GM23338 (cell line): ENCODE data around the gene CA12. TPM values are rescaled to one million over a fixed set of nuclear protein-coding genes. Genes with fewer than 3 reads are reported as not detected.

Experiments
- ATAC-seq: fragments of 200-7000 bp; cut with Tn5 transposase; 3 replicates; pipeline ENCODE4 v1.9.1; 2020
- DNase-seq: peaks from one replicate; pipeline ENCODE4 v3.0.0-alpha.2; 2015; ENCODE audit warnings: low spot score
- H2AFZ ChIP-seq: fragments of 200-600 bp; sonication (generic); 2 replicates; pipeline ENCODE4 v1.8.0; 2016; ENCODE audit warnings: antibody characterized with exemption, mild to moderate bottlenecking, moderate library complexity
- H3F3A ChIP-seq: fragments of 200-600 bp; sonication (generic); replicated peaks from 2 replicates; pipeline ENCODE4 v1.8.0; 2017; ENCODE audit warnings: antibody characterized with exemption, mixed run types, low read depth
- H3K27ac ChIP-seq: fragments of 200-600 bp; sonication (generic); 2 replicates; pipeline ENCODE4 v1.6.1; 2016; ENCODE audit warnings: low read depth
- H3K27me3 ChIP-seq: fragments of 200-600 bp; sonication (generic); 2 replicates; pipeline ENCODE4 v1.8.0; 2016; ENCODE audit warnings: mild to moderate bottlenecking, mixed run types, moderate library complexity; ENCODE audit not compliant: insufficient read depth
- H3K36me3 ChIP-seq: fragments of 200-600 bp; sonication (generic); 2 replicates; pipeline ENCODE4 v1.8.0; 2016; ENCODE audit warnings: mild to moderate bottlenecking; ENCODE audit not compliant: insufficient read depth
- H3K4me1 ChIP-seq: fragments of 200-600 bp; sonication (generic); 2 replicates; pipeline ENCODE4 v1.8.0; 2016; ENCODE audit warnings: mild to moderate bottlenecking, moderate library complexity; ENCODE audit not compliant: insufficient read depth
- H3K4me2 ChIP-seq: fragments of 200-600 bp; sonication (generic); 2 replicates; pipeline ENCODE4 v1.7.1; 2017; ENCODE audit warnings: mixed run types
- H3K4me3 ChIP-seq: fragments of 200-600 bp; sonication (generic); 2 replicates; pipeline ENCODE4 v1.6.1; 2016; ENCODE audit warnings: mixed run types
- H3K79me2 ChIP-seq: fragments of 200-600 bp; sonication (generic); replicated peaks from 2 replicates; pipeline ENCODE4 v1.8.0; 2017; ENCODE audit warnings: mild to moderate bottlenecking; ENCODE audit not compliant: insufficient read depth
- H3K9me2 ChIP-seq: fragments of 200-600 bp; sonication (generic); 2 replicates; pipeline ENCODE4 v1.8.0; 2017; ENCODE audit not compliant: insufficient read depth
- H4K20me1 ChIP-seq: fragments of 200-600 bp; sonication (generic); replicated peaks from 2 replicates; pipeline ENCODE4 v1.8.0; 2017; ENCODE audit warnings: mild to moderate bottlenecking; ENCODE audit not compliant: insufficient read depth
- H3K27ac Mint-ChIP-seq: 2 replicates; pipeline ENCODE4 v1.8.0; 2020; ENCODE audit warnings: inconsistent platforms, mild to moderate bottlenecking, moderate library complexity, mixed read lengths
- H3K27me3 Mint-ChIP-seq: 3 replicates; pipeline ENCODE4 v1.8.0; 2022; ENCODE audit warnings: low read depth, mild to moderate bottlenecking, moderate library complexity, mixed read lengths, inconsistent platforms; ENCODE audit not compliant: insufficient read depth, poor library complexity
- H3K36me3 Mint-ChIP-seq: 3 replicates; pipeline ENCODE4 v1.8.0; 2021; ENCODE audit warnings: low read depth, mild to moderate bottlenecking, inconsistent platforms, moderate library complexity, mixed read lengths
- H3K4me1 Mint-ChIP-seq: 3 replicates; pipeline ENCODE4 v1.8.0; 2020; ENCODE audit warnings: mild to moderate bottlenecking, inconsistent platforms, mixed read lengths
- H3K4me3 Mint-ChIP-seq: 3 replicates; pipeline ENCODE4 v1.8.0; 2021; ENCODE audit warnings: moderate library complexity, mild to moderate bottlenecking, inconsistent platforms, mixed read lengths
- H3K9me3 Mint-ChIP-seq: 3 replicates; pipeline ENCODE4 v1.8.0; 2020; ENCODE audit warnings: moderate library complexity, mild to moderate bottlenecking, inconsistent platforms, mixed read lengths
- CREB1 ChIP-seq: fragments of 250-450 bp; sonication (Bioruptor Pico); IDR thresholded peaks from 2 replicates; pipeline ENCODE4 v1.5.0; 2020; ENCODE audit warnings: low read depth, mild to moderate bottlenecking, moderate library complexity
- ETS1 ChIP-seq: IDR thresholded peaks from 2 replicates; pipeline ENCODE4 v1.6.1; 2016; ENCODE audit warnings: antibody characterized with exemption
- EZH2 ChIP-seq: fragments of 200-600 bp; sonication (generic); IDR thresholded peaks from one replicate; pipeline ENCODE4 v1.8.0; 2017; ENCODE audit warnings: antibody characterized with exemption, mild to moderate bottlenecking, low read depth; ENCODE audit not compliant: unreplicated experiment
- EZH2phosphoT487 ChIP-seq: fragments of 200-600 bp; sonication (generic); IDR thresholded peaks from one replicate; pipeline ENCODE4 v1.8.1; 2018; ENCODE audit warnings: antibody characterized with exemption; ENCODE audit not compliant: unreplicated experiment
- JUNB ChIP-seq: IDR thresholded peaks from one replicate; pipeline ENCODE4 v1.6.1; 2016; ENCODE audit warnings: antibody characterized with exemption; ENCODE audit not compliant: unreplicated experiment
- NANOG ChIP-seq: IDR thresholded peaks from 2 replicates; pipeline ENCODE4 v1.6.1; 2016; ENCODE audit warnings: antibody characterized with exemption, borderline replicate concordance
- POLR2AphosphoS5 ChIP-seq: IDR thresholded peaks from 2 replicates; pipeline ENCODE4 v1.6.1; 2016; ENCODE audit warnings: antibody characterized with exemption, low read depth
- STAT1 ChIP-seq: IDR thresholded peaks from one replicate; pipeline ENCODE4 v1.6.1; 2016; ENCODE audit warnings: antibody characterized with exemption; ENCODE audit not compliant: unreplicated experiment
- ZNF114 ChIP-seq: fragments of 250-450 bp; sonication (Bioruptor Pico); IDR thresholded peaks from 2 replicates; pipeline ENCODE4 v1.5.0; 2020; ENCODE audit warnings: mild to moderate bottlenecking, moderate library complexity
- ZNF331 ChIP-seq: fragments of 250-450 bp; sonication (Bioruptor Pico); IDR thresholded peaks from 2 replicates; pipeline ENCODE4 v1.5.0; 2020; ENCODE audit warnings: low read depth, mild to moderate bottlenecking, moderate library complexity
- ZNF462 ChIP-seq: fragments of 250-450 bp; sonication (Bioruptor Pico); IDR thresholded peaks from 2 replicates; pipeline ENCODE4 v1.5.0; 2020; ENCODE audit warnings: mild to moderate bottlenecking, moderate library complexity
- polyA plus RNA-seq: library from polyadenylated mRNA; unstranded; fragments of >200 nt; fragmentation: Nextera tagmentation; extraction: Ambion mirVana; gene quantifications from 2 replicates; pipeline ENCODE4 v1.2.1, GENCODE V29; 2016
- total RNA-seq: library from RNA; depleted of rRNA; stranded (reverse); fragments of >200 nt; shearing (Covaris generic); gene quantifications from 2 replicates; pipeline ENCODE4 v1.2.3, GENCODE V29; 2014
- TF ChIP-seq, protein P1 (sequence below), 2 experiments: fragments of 200-600 bp in 1 of 2; sonication (generic) in 1 of 2; conservative IDR thresholded peaks; 2 replicates each; pipeline versions ENCODE4 v1.5.1 to v1.6.1; 2016 to 2017; ENCODE audit warnings: antibody characterized with exemption in 2 of 2, low read depth in 2 of 2, mild to moderate bottlenecking in 2 of 2, moderate library complexity in 1 of 2
- TF ChIP-seq, protein P2 (sequence below): IDR thresholded peaks from one replicate; pipeline ENCODE4 v1.6.1; 2018; ENCODE audit warnings: antibody characterized with exemption; ENCODE audit not compliant: unreplicated experiment

The CA12 gene
- total and polyA plus RNA-seq, 2 experiments from 2014 or later = 2.9 to 5.2 TPM

DNA sequence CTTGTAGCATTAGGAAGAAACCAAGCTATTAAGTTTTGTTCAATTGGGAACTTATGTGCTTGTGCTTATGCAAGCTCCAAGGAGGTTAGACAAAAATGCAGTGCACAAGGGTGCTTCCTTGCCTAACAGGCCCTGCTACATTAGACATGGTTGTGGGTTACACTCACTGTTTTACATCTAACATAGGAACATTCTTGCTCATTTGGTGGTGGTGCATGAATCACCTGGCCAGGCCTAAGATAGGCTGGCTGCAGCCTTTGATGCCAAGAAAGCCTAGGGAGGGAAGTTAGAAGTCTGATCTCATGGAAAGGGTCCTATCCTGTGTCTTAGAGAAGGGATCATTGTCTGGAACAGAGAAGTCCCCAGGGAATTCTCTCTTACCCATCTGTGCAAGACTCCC is 43.5 kb downstream of the CA12 start:
- Histone ChIP-seq H4K20me1 (no peaks in the 10 kb centered on the region), H3K4me3 (no peak overlapping the region), H3K27me3 (no peaks in the 10 kb centered on the region), H3K36me3 (no peaks in the 10 kb centered on the region), H3K9me2 (peaks cover 4% of the 10 kb centered on the region; the same call in 1 of the 2 replicates), H3K27ac (no peak overlapping the region), H3K4me1 (peaks cover 27% of the 10 kb centered on the region), H3K79me2 (no peaks in the 10 kb centered on the region), H3K4me2 (no peak overlapping the region), H2AFZ (no peak overlapping the region), H3F3A (no peaks in the 10 kb centered on the region)
- Mint-ChIP-seq H3K4me3 (no peak overlapping the region), H3K27ac (no peak overlapping the region), H3K36me3 (no peaks in the 10 kb centered on the region; the same call in 2 of the 3 replicates), H3K4me1 (peaks cover 39% of the 10 kb centered on the region), H3K9me3 (no peaks in the 10 kb centered on the region), H3K27me3 (peaks cover 2% of the 10 kb centered on the region)
- no peak for ATAC-seq
- no peak for DNase-seq
- TF ChIP-seq ZNF462 (no peak), ETS1 (no peak), CREB1 (CRISPR knock-in tag) (no peak), EZH2phosphoT487 (no peak), POLR2AphosphoS5 (no peak), ZNF331 (no peak), NANOG (no peak), ZNF114 (CRISPR knock-in tag) (no peak), STAT1 (no peak), EZH2 (no peak), JUNB (no peak)
- TF ChIP-seq, protein P1, sequence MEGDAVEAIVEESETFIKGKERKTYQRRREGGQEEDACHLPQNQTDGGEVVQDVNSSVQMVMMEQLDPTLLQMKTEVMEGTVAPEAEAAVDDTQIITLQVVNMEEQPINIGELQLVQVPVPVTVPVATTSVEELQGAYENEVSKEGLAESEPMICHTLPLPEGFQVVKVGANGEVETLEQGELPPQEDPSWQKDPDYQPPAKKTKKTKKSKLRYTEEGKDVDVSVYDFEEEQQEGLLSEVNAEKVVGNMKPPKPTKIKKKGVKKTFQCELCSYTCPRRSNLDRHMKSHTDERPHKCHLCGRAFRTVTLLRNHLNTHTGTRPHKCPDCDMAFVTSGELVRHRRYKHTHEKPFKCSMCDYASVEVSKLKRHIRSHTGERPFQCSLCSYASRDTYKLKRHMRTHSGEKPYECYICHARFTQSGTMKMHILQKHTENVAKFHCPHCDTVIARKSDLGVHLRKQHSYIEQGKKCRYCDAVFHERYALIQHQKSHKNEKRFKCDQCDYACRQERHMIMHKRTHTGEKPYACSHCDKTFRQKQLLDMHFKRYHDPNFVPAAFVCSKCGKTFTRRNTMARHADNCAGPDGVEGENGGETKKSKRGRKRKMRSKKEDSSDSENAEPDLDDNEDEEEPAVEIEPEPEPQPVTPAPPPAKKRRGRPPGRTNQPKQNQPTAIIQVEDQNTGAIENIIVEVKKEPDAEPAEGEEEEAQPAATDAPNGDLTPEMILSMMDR (conservative IDR thresholded peaks at IDR 0.05; ENCODE audit: low read depth in 2 of 2) = no peak
- TF ChIP-seq, protein P2, sequence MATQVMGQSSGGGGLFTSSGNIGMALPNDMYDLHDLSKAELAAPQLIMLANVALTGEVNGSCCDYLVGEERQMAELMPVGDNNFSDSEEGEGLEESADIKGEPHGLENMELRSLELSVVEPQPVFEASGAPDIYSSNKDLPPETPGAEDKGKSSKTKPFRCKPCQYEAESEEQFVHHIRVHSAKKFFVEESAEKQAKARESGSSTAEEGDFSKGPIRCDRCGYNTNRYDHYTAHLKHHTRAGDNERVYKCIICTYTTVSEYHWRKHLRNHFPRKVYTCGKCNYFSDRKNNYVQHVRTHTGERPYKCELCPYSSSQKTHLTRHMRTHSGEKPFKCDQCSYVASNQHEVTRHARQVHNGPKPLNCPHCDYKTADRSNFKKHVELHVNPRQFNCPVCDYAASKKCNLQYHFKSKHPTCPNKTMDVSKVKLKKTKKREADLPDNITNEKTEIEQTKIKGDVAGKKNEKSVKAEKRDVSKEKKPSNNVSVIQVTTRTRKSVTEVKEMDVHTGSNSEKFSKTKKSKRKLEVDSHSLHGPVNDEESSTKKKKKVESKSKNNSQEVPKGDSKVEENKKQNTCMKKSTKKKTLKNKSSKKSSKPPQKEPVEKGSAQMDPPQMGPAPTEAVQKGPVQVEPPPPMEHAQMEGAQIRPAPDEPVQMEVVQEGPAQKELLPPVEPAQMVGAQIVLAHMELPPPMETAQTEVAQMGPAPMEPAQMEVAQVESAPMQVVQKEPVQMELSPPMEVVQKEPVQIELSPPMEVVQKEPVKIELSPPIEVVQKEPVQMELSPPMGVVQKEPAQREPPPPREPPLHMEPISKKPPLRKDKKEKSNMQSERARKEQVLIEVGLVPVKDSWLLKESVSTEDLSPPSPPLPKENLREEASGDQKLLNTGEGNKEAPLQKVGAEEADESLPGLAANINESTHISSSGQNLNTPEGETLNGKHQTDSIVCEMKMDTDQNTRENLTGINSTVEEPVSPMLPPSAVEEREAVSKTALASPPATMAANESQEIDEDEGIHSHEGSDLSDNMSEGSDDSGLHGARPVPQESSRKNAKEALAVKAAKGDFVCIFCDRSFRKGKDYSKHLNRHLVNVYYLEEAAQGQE = no peak
